Measurements from ENCODE around the gene RARB. TPM values are rescaled to one million over a fixed set of nuclear protein-coding genes. Genes with fewer than 3 reads are reported as not detected.

Gene RARB
- total RNA-seq, 3 donors from 2014 or later, result 1.2 to 8.7 (median 1.9) TPM

- H3K4me1 ChIP-seq (ENCODE audit: low read depth), result no peaks in the 10 kb centered on the region
- intact Hi-C loops (cut with DNase I, micrococcal nuclease), result no loop called here
- H3K4me3 ChIP-seq, result no peak overlapping the region
- DNase-seq, result no peak
- no peaks in the 10 kb centered on the region for H3K36me3 ChIP-seq (ENCODE audit: low read depth)
- H3K9me3 ChIP-seq, result no peaks in the 10 kb centered on the region
- ATAC-seq, result no peak
- TF ChIP-seq CTCF (IDR thresholded peaks at IDR 0.05), result no peak
These were observed 35.9 kb downstream of the RARB start for GRCh38 chr3:25463836-25464418.

- no peaks in the 10 kb centered on the region for H3K4me1 ChIP-seq (ENCODE audit: low read depth)
- intact Hi-C loops (cut with DNase I, micrococcal nuclease), result no loop called here
- H3K36me3 ChIP-seq (ENCODE audit: low read depth), result no peaks in the 10 kb centered on the region
- no peak for TF ChIP-seq CTCF (IDR thresholded peaks at IDR 0.05)
- H3K9me3 ChIP-seq, result no peaks in the 10 kb centered on the region
- DNase-seq, result no peak
- no peak overlapping the region for H3K4me3 ChIP-seq
- no peak for ATAC-seq
These were observed 37.3 kb downstream of the RARB start for GRCh38 chr3:25465266-25465860.

DNA sequence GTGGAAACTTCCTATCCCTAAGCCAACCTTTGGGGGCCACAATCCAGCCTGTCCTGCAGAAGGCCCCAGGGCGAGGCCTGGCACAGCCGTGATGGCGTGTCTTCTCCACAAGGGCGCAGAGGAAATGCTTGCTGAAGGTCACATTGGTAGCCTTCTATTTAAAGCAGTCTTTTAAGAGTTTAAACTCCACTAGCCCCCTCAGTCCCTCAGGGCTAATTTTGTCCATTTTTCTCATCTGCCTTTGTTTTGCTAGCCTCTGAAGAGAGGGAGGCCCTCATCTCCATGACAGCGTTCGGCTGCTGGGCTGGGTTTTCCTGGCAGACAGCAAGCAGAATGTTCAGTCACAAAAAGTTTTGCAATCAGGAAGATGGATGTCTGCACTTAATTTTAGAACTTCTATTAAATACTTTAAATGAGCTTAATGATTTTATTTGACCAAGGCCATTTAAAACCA is 40.8 kb downstream of the RARB start:
- TF ChIP-seq CTCF (IDR thresholded peaks at IDR 0.05), result no peak
- ATAC-seq (no peak), DNase-seq (peak in 2 of 3 donors; percentile 23 to 29)
- Histone ChIP-seq H3K36me3 (ENCODE audit: low read depth) (no peaks in the 10 kb centered on the region), H3K4me1 (ENCODE audit: low read depth) (no peaks in the 10 kb centered on the region), H3K9me3 (no peaks in the 10 kb centered on the region), H3K4me3 (no peak overlapping the region)
- intact Hi-C loops (cut with DNase I, micrococcal nuclease), result no loop called here

- intact Hi-C loops (cut with DNase I, micrococcal nuclease), result no loop called here
- H3K4me1 ChIP-seq (ENCODE audit: low read depth), result no peaks in the 10 kb centered on the region
- no peak for TF ChIP-seq CTCF (IDR thresholded peaks at IDR 0.05)
- no peak overlapping the region for H3K4me3 ChIP-seq
- no peaks in the 10 kb centered on the region for H3K9me3 ChIP-seq
- no peak for DNase-seq
- H3K36me3 ChIP-seq (ENCODE audit: low read depth), result no peaks in the 10 kb centered on the region
- no peak for ATAC-seq
These were observed 41.5 kb downstream of the RARB start for GRCh38 chr3:25469558-25469957.

- ATAC-seq, result no peak
- DNase-seq, result peak in 1 of 3 donors; percentile 23
- no peak for TF ChIP-seq CTCF (IDR thresholded peaks at IDR 0.05)
- Histone ChIP-seq H3K4me1 (ENCODE audit: low read depth) (no peaks in the 10 kb centered on the region), H3K36me3 (ENCODE audit: low read depth) (no peaks in the 10 kb centered on the region), H3K9me3 (no peaks in the 10 kb centered on the region), H3K4me3 (no peak overlapping the region)
- intact Hi-C loops (cut with DNase I, micrococcal nuclease), result no loop called here
These were observed 43.2 kb downstream of the RARB start for GRCh38 chr3:25471081-25471768.
